GM12878 (cell line): ENCODE results near the gene ASTN1.

ENCODE experiments used
- CHD2 ChIP-seq: IDR thresholded peaks from 2 replicates; pipeline ENCODE4 v1.6.1; 2011; ENCODE audit warnings: low read depth, low read length, improper control_type of control experiment, borderline replicate concordance
- CTCF ChIP-seq, 3 experiments: IDR thresholded peaks in 2 of 3; conservative IDR thresholded peaks in 1 of 3; 2 replicates each; pipeline ENCODE4 v1.5.1; 2011; ENCODE audit warnings: low read depth in 3 of 3, low read length in 3 of 3, mild to moderate bottlenecking in 3 of 3, control low read depth in 2 of 3, moderate library complexity in 2 of 3, inconsistent platforms in 1 of 3, mixed read lengths in 1 of 3; ENCODE audit not compliant: control insufficient read depth in 2 of 3, insufficient read depth in 1 of 3; ENCODE audit errors: extremely low read depth in 1 of 3
- PKNOX1 ChIP-seq: fragments of 450-650 bp; IDR thresholded peaks from 2 replicates; pipeline ENCODE4 v1.6.1; 2016; ENCODE audit warnings: mild to moderate bottlenecking
- POLR2A ChIP-seq: IDR thresholded peaks from 2 replicates; pipeline ENCODE4 v1.6.1; 2011; ENCODE audit warnings: low read depth, mild to moderate bottlenecking, low read length
- POLR2AphosphoS5 ChIP-seq: IDR thresholded peaks from 2 replicates; pipeline ENCODE4 v1.6.1; 2011; ENCODE audit warnings: mild to moderate bottlenecking, low read length, inconsistent platforms
- RELA ChIP-seq: fragments of 450-650 bp; IDR thresholded peaks from 2 replicates; pipeline ENCODE4 v1.8.0; 2014; ENCODE audit warnings: borderline replicate concordance; ENCODE audit not compliant: partially characterized antibody
- SPI1 ChIP-seq: IDR thresholded peaks from 2 replicates; pipeline ENCODE4 v1.6.1; 2011; ENCODE audit warnings: low read depth, mild to moderate bottlenecking, low read length, moderate library complexity, borderline replicate concordance; ENCODE audit not compliant: insufficient read depth

GRCh38 chr1:176866011-176866714 lies 298.3 kb downstream of the ASTN1 start:
- TF ChIP-seq SPI1 = no peak
- TF ChIP-seq CTCF (IDR thresholded peaks at IDR 0.05 in 2 of 3, conservative IDR thresholded peaks at IDR 0.05 in 1 of 3; ENCODE audit: control insufficient read depth in 2 of 3, extremely low read depth in 1 of 3, insufficient read depth in 1 of 3, low read depth in 3 of 3, low read length in 3 of 3) = no peak
- no peak for TF ChIP-seq RELA
- no peak for TF ChIP-seq POLR2A
- TF ChIP-seq POLR2AphosphoS5 = no peak
- TF ChIP-seq CHD2 = no peak
- TF ChIP-seq PKNOX1 = no peak
